OCI-LY3 (cell line): ENCODE data around the gene GMPS.

Experiments
- H2AFZ ChIP-seq: fragments of 200-600, 300-600 bp; shearing (Covaris generic); 2 replicates; pipeline ENCODE4 v1.6.0; 2014; ENCODE audit warnings: antibody characterized with exemption, low read depth, low read length
- H3K27ac ChIP-seq: fragments of 200-600, 300-600 bp; sonication (generic); 2 replicates; pipeline ENCODE4 v1.5.1; 2014; ENCODE audit warnings: mild to moderate bottlenecking, low read length, moderate library complexity, mixed read lengths
- H3K27me3 ChIP-seq: fragments of 200-600, 300-600 bp; sonication (generic); 2 replicates; pipeline ENCODE4 v1.6.1; 2014; ENCODE audit warnings: low read depth, low read length, mixed read lengths
- H3K36me3 ChIP-seq: fragments of 200-600, 300-600 bp; sonication (generic); replicated peaks from 2 replicates; pipeline ENCODE3; 2014; ENCODE audit warnings: low read depth, low read length, mixed read lengths
- H3K4me1 ChIP-seq: fragments of 300-600, 200-600 bp; sonication (generic); 2 replicates; pipeline ENCODE4 v1.6.1; 2014; ENCODE audit warnings: low read length, mixed read lengths
- H3K4me2 ChIP-seq: fragments of 200-600, 300-600 bp; sonication (generic); 2 replicates; pipeline ENCODE4 v1.6.1; 2014; ENCODE audit warnings: low read length, mixed read lengths
- H3K4me3 ChIP-seq: fragments of 300-600, 200-600 bp; sonication (generic); 2 replicates; pipeline ENCODE4 v1.5.1; 2014; ENCODE audit warnings: antibody characterized with exemption, mild to moderate bottlenecking, low read length, moderate library complexity
- H3K79me2 ChIP-seq: fragments of 300-600, 200-600 bp; shearing (Covaris generic); 2 replicates; pipeline ENCODE4 v1.6.1; 2014; ENCODE audit warnings: mild to moderate bottlenecking, low read length, mixed read lengths
- H3K9ac ChIP-seq: fragments of 300-600, 200-600 bp; shearing (Covaris generic); 2 replicates; pipeline ENCODE4 v1.6.0; 2014; ENCODE audit warnings: mild to moderate bottlenecking, low read length, moderate library complexity
- H3K9me3 ChIP-seq: fragments of 200-600, 300-600 bp; shearing (Covaris generic); 2 replicates; pipeline ENCODE4 v1.6.1; 2014; ENCODE audit warnings: low read length, mixed read lengths; ENCODE audit not compliant: insufficient read depth
- H4K20me1 ChIP-seq: fragments of 200-600, 300-600 bp; sonication (generic); 2 replicates; pipeline ENCODE4 v1.6.1; 2016; ENCODE audit warnings: low read length, mixed read lengths; ENCODE audit not compliant: insufficient read depth
- CTCF ChIP-seq: fragments of 200-600, 300-600 bp; sonication (generic); IDR thresholded peaks from 2 replicates; pipeline ENCODE4 v1.5.1; 2014; ENCODE audit warnings: antibody characterized with exemption, low read length, low read depth
- EZH2phosphoT487 ChIP-seq: fragments of 200-600 bp; shearing (Covaris generic); IDR thresholded peaks from 2 replicates; pipeline ENCODE4 v1.6.1; 2018; ENCODE audit warnings: antibody characterized with exemption, mixed run types, low read depth

The GMPS gene

GRCh38 chr3:155941354-155941753, 70.9 kb downstream of the GMPS start:
- Histone ChIP-seq H3K79me2 (no peaks in the 10 kb centered on the region), H3K4me1 (no peaks in the 10 kb centered on the region), H4K20me1 (no peaks in the 10 kb centered on the region), H3K4me2 (no peak overlapping the region), H2AFZ (no peak overlapping the region), H3K4me3 (no peak overlapping the region), H3K36me3 (peaks cover 44% of the 10 kb centered on the region), H3K27me3 (no peaks in the 10 kb centered on the region), H3K9ac (no peak overlapping the region), H3K27ac (no peak overlapping the region), H3K9me3 (no peaks in the 10 kb centered on the region)
- no peak for TF ChIP-seq CTCF
- no peak for TF ChIP-seq EZH2phosphoT487

- Histone ChIP-seq H3K4me3 (no peak overlapping the region), H3K36me3 (peaks cover 26% of the 10 kb centered on the region), H3K79me2 (no peaks in the 10 kb centered on the region), H3K4me2 (no peak overlapping the region), H3K9me3 (no peaks in the 10 kb centered on the region), H3K27me3 (no peaks in the 10 kb centered on the region), H3K27ac (no peak overlapping the region), H4K20me1 (no peaks in the 10 kb centered on the region), H3K4me1 (no peaks in the 10 kb centered on the region), H3K9ac (no peak overlapping the region), H2AFZ (no peak overlapping the region)
- TF ChIP-seq CTCF (no peak), EZH2phosphoT487 (no peak)
These were observed 73.6 kb downstream of the GMPS start for GRCh38 chr3:155944081-155944480.

GRCh38 chr3:155946178-155946577, 75.7 kb downstream of the GMPS start:
- Histone ChIP-seq H2AFZ (no peak overlapping the region), H3K4me3 (no peak overlapping the region), H3K4me1 (no peaks in the 10 kb centered on the region), H3K9ac (no peak overlapping the region), H3K9me3 (no peaks in the 10 kb centered on the region), H3K4me2 (no peak overlapping the region), H3K27ac (no peak overlapping the region), H3K27me3 (no peaks in the 10 kb centered on the region), H3K36me3 (peaks cover 12% of the 10 kb centered on the region), H3K79me2 (no peaks in the 10 kb centered on the region), H4K20me1 (no peaks in the 10 kb centered on the region)
- TF ChIP-seq EZH2phosphoT487 (no peak), CTCF (no peak)

GRCh38 chr3:155948476-155948875, 78.0 kb downstream of the GMPS start:
- TF ChIP-seq EZH2phosphoT487, result no peak
- TF ChIP-seq CTCF, result no peak
- no peaks in the 10 kb centered on the region for H3K79me2 ChIP-seq
- H3K4me1 ChIP-seq, result no peaks in the 10 kb centered on the region
- no peaks in the 10 kb centered on the region for H3K9me3 ChIP-seq
- no peaks in the 10 kb centered on the region for H3K27me3 ChIP-seq
- H3K4me3 ChIP-seq, result no peak overlapping the region
- H2AFZ ChIP-seq, result no peak overlapping the region
- no peak overlapping the region for H3K4me2 ChIP-seq
- H4K20me1 ChIP-seq, result no peaks in the 10 kb centered on the region
- H3K9ac ChIP-seq, result no peak overlapping the region
- peaks cover 22% of the 10 kb centered on the region for H3K36me3 ChIP-seq
- no peak overlapping the region for H3K27ac ChIP-seq
